ENCODE data around the gene HDGF.

GRCh38 chr1:156738407-156738806 lies 13.1 kb downstream of the HDGF start:
- no peak for TF ChIP-seq REST (IDR thresholded peaks at IDR 0.05; ENCODE audit: insufficient read depth in 1 of 2, low read depth in 2 of 2, low read length in 2 of 2)
- TF ChIP-seq POLR2AphosphoS5 (IDR thresholded peaks at IDR 0.05; ENCODE audit: low read depth, low read length): no peak
- no peak for TF ChIP-seq TAF1 (IDR thresholded peaks at IDR 0.05; ENCODE audit: borderline replicate concordance, insufficient read depth, low read length)

Data from PFSK-1 (cell line).